Caco-2 (cell line): ENCODE measurements around the gene GALNS. TPM values are rescaled to one million over a fixed set of nuclear protein-coding genes. Genes with fewer than 3 reads are reported as not detected.

ENCODE experiments used
- BruUV-seq: library from RNA; stranded (reverse); fragments of 400-500 nt; replicated peaks from 2 replicates; lab custom pipeline; 2021; lab: Mats Ljungman, UMichigan
- CTCF ChIA-PET: fragments of 300-600 bp; sonication (Branson Sonifier 250); formaldehyde crosslinking; loops from one replicate; lab custom pipeline; 2022; ENCODE audit warnings: antibody characterized with exemption; lab: Charles Lee
- POLR2A ChIA-PET: fragments of 300-600 bp; sonication (Branson Sonifier 250); formaldehyde crosslinking; loops from one replicate; lab custom pipeline; 2022; ENCODE audit warnings: antibody characterized with exemption; lab: Charles Lee
- DNase-seq, 2 experiments: peaks; one replicate each; pipeline versions ENCODE4 v3.0.0 to v3.0.0-alpha.2; 2020 to 2022
- H3K27me3 ChIP-seq: replicated peaks from 2 replicates; pipeline ENCODE4 v1.6.0; 2011; ENCODE audit warnings: low read length; ENCODE audit not compliant: control insufficient read depth, insufficient read depth
- H3K36me3 ChIP-seq: 2 replicates; pipeline ENCODE4 v1.5.1; 2011; ENCODE audit warnings: low read length; ENCODE audit not compliant: control insufficient read depth, insufficient read depth
- H3K4me1 ChIP-seq: fragments of 250-450 bp; sonication (Bioruptor Pico); 2 replicates; pipeline ENCODE4 v1.5.1; 2020; ENCODE audit warnings: mild to moderate bottlenecking
- H3K4me3 ChIP-seq: 2 replicates; pipeline ENCODE4 v1.5.1; 2011; ENCODE audit warnings: low read depth, mild to moderate bottlenecking, control low read depth, low read length
- H3K9me3 ChIP-seq: fragments of 250-450 bp; sonication (Bioruptor Pico); 2 replicates; pipeline ENCODE4 v1.5.1; 2020; ENCODE audit warnings: mild to moderate bottlenecking, moderate library complexity
- H3K27ac Mint-ChIP-seq: one replicate; pipeline ENCODE4 v1.8.0; 2022; ENCODE audit warnings: mixed read lengths; ENCODE audit not compliant: unreplicated experiment
- H3K27me3 Mint-ChIP-seq: one replicate; pipeline ENCODE4 v1.8.0; 2022; ENCODE audit warnings: mixed read lengths; ENCODE audit not compliant: insufficient read depth, unreplicated experiment
- H3K36me3 Mint-ChIP-seq: one replicate; pipeline ENCODE4 v1.8.0; 2022; ENCODE audit warnings: mild to moderate bottlenecking, mixed read lengths; ENCODE audit not compliant: insufficient read depth, unreplicated experiment
- H3K4me1 Mint-ChIP-seq: one replicate; pipeline ENCODE4 v1.8.0; 2022; ENCODE audit warnings: low read depth, mixed read lengths; ENCODE audit not compliant: unreplicated experiment
- H3K4me3 Mint-ChIP-seq: one replicate; pipeline ENCODE4 v1.8.0; 2022; ENCODE audit warnings: mild to moderate bottlenecking, moderate library complexity, mixed read lengths; ENCODE audit not compliant: unreplicated experiment
- H3K9me3 Mint-ChIP-seq: one replicate; pipeline ENCODE4 v1.8.0; 2022; ENCODE audit warnings: mixed read lengths; ENCODE audit not compliant: unreplicated experiment
- intact Hi-C: fragments of 100-400 bp; cut with micrococcal nuclease; formaldehyde crosslinking; loops from one replicate; pipeline ENCODE4 v1.10.0; 2022; ENCODE audit not compliant: unreplicated experiment
- total RNA-seq: library from RNA; stranded (reverse); gene quantifications from 2 replicates; pipeline ENCODE4 v1.2.3, GENCODE V29; 2022
- TF ChIP-seq, protein P1 (sequence below), 2 experiments: fragments of 200-600 bp in 1 of 2; IDR thresholded peaks; 1 replicate in 1 of 2; 2 replicates in 1 of 2; pipeline versions ENCODE4 v1.5.1 to v1.8.0; 2011 to 2022; ENCODE audit warnings: antibody characterized with exemption in 1 of 2, control low read depth in 1 of 2, inconsistent platforms in 1 of 2, low read depth in 1 of 2, low read length in 1 of 2, mild to moderate bottlenecking in 1 of 2, moderate library complexity in 1 of 2; ENCODE audit not compliant: insufficient read depth in 1 of 2, severe bottlenecking in 1 of 2, unreplicated experiment in 1 of 2

GALNS gene
- total RNA-seq, 1 experiment from 2014 or later, result 57.8 TPM

DNA sequence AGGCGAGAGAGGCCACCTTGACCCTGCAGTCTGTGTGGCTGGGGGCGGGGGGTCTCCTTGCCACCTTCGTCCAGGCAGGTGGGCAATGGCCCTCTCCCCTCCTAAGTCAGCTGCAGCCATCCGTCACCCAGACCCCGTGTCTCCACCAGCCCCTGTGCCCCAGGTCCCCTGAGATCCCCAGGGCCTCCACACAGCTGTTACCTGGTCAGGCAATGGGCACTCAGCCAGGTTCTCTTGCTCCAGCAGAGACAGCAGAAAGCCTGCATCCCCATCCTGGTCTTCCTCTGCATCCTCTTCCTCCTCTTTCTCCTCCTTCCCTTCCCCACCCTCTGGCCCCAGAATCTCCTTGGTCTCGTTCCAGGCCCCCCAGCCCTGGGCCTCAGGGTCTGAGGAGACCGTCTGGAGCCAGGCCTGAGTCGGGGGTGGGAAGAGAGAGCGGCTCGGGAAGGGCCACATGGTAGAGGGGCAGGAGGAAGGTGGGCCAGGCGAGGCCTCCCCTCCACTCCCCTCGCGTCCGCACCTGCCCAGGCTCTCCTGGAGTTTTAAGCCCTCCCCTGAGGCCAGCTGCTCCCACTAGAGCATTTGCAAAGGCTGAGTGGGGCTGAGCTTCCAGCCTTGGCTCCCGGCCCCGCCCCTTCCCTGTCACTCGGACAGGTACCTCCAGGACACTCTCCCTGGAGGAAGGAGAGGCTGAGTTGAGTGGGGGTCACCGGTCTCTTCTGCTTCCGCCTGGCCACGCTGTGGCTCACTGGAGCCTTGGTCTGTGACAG, 9.6 kb upstream of the GALNS start, which contains the start of gene PABPN1L:
PABPN1L (minus strand) TSS at position 510 of the 770 bp plus-strand sequence; CDS start at position 456, 54 bp downstream.
- ChIA-PET CTCF (no interaction called here), POLR2A (no interaction called here)

DNA sequence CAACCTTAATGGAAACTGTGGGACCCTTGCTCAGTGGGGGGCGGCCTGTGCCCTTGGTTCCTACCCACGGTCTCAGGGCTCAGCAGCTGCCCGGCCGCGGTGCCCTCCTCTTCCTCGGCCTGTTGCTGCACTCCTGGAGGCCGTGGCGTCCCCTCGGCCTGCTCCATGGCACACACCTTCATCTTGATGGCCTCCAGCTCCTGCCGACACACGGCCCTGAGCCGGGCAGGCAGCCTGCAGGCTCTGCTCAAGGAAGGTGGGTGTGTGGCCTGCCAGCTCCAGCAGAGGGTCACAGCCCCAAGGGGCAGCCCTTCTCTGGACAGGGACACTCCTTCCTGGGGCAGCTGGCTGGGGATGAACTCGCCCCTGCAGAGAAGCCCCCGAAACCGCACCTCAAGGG, 9.0 kb upstream of the GALNS start:
- no peak overlapping the region for H3K4me3 ChIP-seq
- BruUV-seq, result no TSS peak
- DNase-seq, result no peak
- H3K27me3 ChIP-seq, result no peaks in the 10 kb centered on the region; the same call in 1 of the 2 replicates
- no peaks in the 10 kb centered on the region for H3K36me3 ChIP-seq
- ChIA-PET POLR2A (no interaction called here), CTCF (no interaction called here)
- H3K4me1 ChIP-seq, result no peaks in the 10 kb centered on the region
- TF ChIP-seq, protein P1, sequence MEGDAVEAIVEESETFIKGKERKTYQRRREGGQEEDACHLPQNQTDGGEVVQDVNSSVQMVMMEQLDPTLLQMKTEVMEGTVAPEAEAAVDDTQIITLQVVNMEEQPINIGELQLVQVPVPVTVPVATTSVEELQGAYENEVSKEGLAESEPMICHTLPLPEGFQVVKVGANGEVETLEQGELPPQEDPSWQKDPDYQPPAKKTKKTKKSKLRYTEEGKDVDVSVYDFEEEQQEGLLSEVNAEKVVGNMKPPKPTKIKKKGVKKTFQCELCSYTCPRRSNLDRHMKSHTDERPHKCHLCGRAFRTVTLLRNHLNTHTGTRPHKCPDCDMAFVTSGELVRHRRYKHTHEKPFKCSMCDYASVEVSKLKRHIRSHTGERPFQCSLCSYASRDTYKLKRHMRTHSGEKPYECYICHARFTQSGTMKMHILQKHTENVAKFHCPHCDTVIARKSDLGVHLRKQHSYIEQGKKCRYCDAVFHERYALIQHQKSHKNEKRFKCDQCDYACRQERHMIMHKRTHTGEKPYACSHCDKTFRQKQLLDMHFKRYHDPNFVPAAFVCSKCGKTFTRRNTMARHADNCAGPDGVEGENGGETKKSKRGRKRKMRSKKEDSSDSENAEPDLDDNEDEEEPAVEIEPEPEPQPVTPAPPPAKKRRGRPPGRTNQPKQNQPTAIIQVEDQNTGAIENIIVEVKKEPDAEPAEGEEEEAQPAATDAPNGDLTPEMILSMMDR (IDR thresholded peaks at IDR 0.05; ENCODE audit: insufficient read depth in 1 of 2, low read depth in 1 of 2, low read length in 1 of 2, severe bottlenecking in 1 of 2, unreplicated experiment in 1 of 2), result no peak
- Mint-ChIP-seq H3K36me3 (no peaks in the 10 kb centered on the region), H3K4me1 (no peaks in the 10 kb centered on the region), H3K9me3 (no peaks in the 10 kb centered on the region), H3K4me3 (no peak overlapping the region), H3K27me3 (no peaks in the 10 kb centered on the region), H3K27ac (no peak overlapping the region)
- intact Hi-C loops, result no loop called here
- no peaks in the 10 kb centered on the region for H3K9me3 ChIP-seq

More for the DNA sequence above, 9.6 kb upstream of the GALNS start, which contains the start of gene PABPN1L:
- no peak for DNase-seq
- no TSS peak for BruUV-seq
- Histone ChIP-seq H3K9me3 (no peaks in the 10 kb centered on the region), H3K36me3 (no peaks in the 10 kb centered on the region), H3K27me3 (no peaks in the 10 kb centered on the region; the same call in 1 of the 2 replicates), H3K4me3 (no peak within 1 kb of the TSS), H3K4me1 (no peaks in the 10 kb centered on the region)
- no peaks in the 10 kb centered on the region for H3K9me3 Mint-ChIP-seq
- H3K4me3 Mint-ChIP-seq, result no peak within 1 kb of the TSS
- intact Hi-C loops, result no loop called here
- H3K27me3 Mint-ChIP-seq, result peaks cover 3% of the 10 kb centered on the region
- TF ChIP-seq, protein P1 (IDR thresholded peaks at IDR 0.05; ENCODE audit: insufficient read depth in 1 of 2, low read depth in 1 of 2, low read length in 1 of 2, severe bottlenecking in 1 of 2, unreplicated experiment in 1 of 2), result no peak
- no peaks in the 10 kb centered on the region for H3K4me1 Mint-ChIP-seq
- H3K36me3 Mint-ChIP-seq, result no peaks in the 10 kb centered on the region
- H3K27ac Mint-ChIP-seq, result no peak within 1 kb of the TSS

DNA sequence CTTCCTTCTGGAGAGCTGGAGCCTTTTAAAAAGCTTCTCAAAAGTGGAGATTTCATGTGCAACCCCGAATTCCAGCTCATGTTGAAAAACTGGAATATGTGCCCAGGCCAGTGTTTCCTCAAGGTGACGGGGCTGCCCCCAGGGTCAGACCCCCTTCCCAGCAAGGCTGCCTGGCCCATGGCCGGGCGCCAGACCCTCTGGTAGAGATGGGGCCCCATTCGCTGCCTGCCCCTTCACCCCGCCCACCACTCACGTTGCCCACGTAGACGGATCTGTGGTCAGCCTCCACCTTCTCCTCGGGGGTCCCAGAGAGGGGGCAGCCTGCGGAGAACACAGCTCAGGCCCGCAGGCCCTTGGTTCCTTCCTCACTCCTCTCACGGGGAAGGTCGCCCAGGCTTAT, 8.6 kb upstream of the GALNS start:
- ChIA-PET CTCF (no interaction called here), POLR2A (no interaction called here)
- intact Hi-C loops, result no loop called here
- H3K4me1 ChIP-seq, result no peaks in the 10 kb centered on the region
- Mint-ChIP-seq H3K36me3 (no peaks in the 10 kb centered on the region), H3K27me3 (no peaks in the 10 kb centered on the region), H3K4me1 (no peaks in the 10 kb centered on the region), H3K4me3 (no peak overlapping the region), H3K9me3 (no peaks in the 10 kb centered on the region), H3K27ac (no peak overlapping the region)
- no peak overlapping the region for H3K4me3 ChIP-seq
- no peaks in the 10 kb centered on the region for H3K9me3 ChIP-seq
- H3K36me3 ChIP-seq, result 0 out of 2 replicates have a peak, but pooled peaks cover 2% of the 10 kb centered on the region
- H3K27me3 ChIP-seq, result no peaks in the 10 kb centered on the region; the same call in 1 of the 2 replicates
- TF ChIP-seq, protein P1 (IDR thresholded peaks at IDR 0.05; ENCODE audit: insufficient read depth in 1 of 2, low read depth in 1 of 2, low read length in 1 of 2, severe bottlenecking in 1 of 2, unreplicated experiment in 1 of 2), result no peak
- DNase-seq, result no peak
- BruUV-seq, result no TSS peak
